Globus pallidus (tissue), 1 donor: ENCODE measurements around the gene CCSER2.

Experiments
- DNase-seq: peaks from one replicate; pipeline ENCODE4 v3.0.0-alpha.2; 2015; ENCODE audit warnings: low spot score

CCSER2 gene

DNA sequence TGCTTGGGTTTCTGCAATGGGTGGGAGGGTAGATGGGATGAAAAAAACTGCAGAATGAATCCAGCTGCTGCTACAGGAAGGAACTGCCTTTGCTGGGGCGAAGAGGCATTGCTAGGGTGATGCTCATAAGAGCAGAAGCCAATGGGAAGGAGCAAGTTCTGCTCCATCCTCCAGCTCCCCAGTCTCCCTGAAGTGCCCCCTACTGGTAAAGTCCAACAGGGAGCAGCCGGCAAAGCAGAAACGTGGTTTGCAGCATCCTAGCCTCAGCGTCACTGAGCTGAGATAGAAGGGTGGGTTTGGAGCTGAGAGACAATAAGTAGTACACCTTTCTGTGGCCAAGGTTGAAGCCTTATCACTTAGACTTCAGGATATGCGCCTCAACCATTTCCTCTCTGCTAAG is 220.5 kb downstream of the CCSER2 start:
- DNase-seq, result no peak

DNA sequence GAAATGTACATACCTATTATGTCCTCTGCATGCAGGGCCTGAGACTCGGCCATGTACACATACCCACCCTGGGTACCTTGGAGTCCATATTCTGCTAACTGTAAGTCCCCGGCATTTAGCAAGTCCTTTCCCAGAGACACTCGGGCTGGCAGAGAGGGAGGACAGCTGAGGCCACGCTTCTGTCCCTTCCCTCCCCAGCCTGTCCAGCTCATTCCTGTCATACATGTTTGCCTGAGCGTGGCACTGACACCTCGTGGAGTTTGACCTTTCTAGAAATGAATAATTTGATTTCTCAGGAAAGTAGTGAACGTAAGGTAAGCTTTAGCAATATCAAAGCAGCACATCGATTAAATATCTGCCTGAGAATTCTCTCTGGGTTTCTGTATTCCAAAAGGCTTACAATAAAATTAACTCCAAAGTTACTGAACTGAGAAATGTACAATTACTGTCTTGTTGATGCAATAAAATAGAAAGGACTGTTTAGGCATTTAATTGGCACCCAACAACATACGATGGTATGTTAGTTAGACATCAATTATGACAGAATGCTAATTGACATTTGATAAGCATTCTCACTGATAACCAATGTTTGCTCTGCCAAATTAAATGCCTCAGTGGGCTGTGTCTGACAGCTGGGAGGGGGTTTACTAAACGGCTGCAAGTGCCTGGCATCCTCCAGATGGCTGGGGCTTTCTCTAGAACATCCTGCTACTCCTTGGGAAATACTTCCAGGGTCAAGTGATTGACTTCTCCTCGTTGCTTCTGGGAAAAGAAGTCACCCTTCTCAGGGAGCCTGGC is 221.2 kb downstream of the CCSER2 start:
- no peak for DNase-seq

GRCh38 chr10:84550756-84551436 is 222.5 kb downstream of the CCSER2 start:
- DNase-seq, result no peak

- no peak for DNase-seq
Observed at GRCh38 chr10:84551437-84552120, 223.2 kb downstream of the CCSER2 start.

GRCh38 chr10:84552478-84552877 is 224.1 kb downstream of the CCSER2 start:
- no peak for DNase-seq

DNA sequence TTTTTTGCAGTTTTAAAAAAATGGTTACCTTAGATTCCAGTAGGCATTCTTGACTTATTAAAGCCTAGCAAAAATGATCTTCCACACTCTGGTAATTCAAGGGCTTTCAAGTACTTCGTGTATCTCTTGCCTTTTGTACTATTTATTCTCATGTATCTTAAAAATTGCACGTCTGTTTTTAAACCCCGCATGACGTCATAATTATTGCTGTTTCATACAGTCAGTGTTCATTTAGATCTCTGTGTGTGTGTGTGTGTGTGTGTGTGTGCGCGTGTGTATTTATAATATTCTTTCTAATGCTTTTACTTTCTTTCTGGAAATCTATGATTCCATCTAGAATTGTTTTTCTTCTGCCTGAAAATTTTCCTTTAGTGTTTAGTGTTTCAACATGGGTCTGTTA is 234.2 kb downstream of the CCSER2 start:
- no peak for DNase-seq

DNA sequence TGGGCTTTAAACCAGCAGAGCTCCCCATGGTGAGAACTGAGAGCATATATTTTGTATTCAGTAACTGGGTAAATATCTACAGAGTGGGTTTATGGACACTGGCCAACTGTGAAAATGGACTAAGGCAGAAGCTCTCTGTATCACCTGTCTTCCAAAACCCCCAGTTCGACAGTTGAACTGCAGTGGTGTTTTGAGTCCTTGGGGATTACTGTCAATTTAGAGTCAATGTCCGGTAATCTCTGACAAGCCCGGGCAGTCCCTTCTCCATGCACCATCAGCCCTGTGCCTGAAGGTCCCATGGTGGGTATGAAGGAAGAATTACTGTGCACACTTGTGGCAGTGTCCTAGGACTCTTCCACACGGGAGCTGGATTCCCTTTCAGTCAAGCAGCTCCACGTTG is 235.0 kb downstream of the CCSER2 start:
- no peak for DNase-seq

DNA sequence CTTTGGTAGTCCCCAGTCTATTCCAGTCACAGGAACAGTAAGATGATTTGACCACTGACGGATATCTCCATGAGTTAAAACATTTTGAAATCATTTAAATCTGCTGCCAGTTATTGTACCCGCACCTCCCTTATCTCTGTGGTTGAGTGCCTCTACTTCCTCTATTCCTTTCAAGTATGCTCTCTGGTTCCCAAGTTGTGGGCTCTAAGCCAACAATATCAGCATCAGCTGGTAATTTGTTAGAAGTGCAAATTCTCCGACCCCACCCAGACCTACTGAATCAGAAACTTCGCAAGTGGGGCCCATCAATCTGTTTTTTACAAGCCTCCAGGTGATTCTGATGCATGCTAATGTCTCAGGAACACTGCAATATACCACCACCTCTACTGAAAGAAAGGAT is 235.5 kb downstream of the CCSER2 start:
- DNase-seq, result no peak

- no peak for DNase-seq
Observed at GRCh38 chr10:84565881-84566582, 237.6 kb downstream of the CCSER2 start.

DNA sequence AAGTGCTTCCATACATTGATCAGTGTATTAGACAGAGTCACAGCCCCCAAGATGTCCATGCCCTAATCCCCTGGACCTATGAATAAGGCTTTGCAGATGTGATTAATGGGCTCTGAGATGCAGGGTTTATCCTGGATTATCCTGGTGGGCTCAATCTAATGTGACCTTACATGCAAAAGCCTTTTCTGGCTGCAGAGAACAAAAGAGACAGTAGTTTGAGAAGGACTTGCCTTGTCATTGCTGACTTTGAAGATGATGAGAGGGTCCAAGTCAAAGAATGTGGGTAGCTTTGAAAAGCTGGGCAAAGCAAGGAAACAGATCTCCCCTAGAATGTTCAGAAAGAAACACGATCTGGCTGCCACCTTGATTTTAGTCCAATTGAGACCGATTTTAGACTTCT is 238.7 kb downstream of the CCSER2 start:
- no peak for DNase-seq
